IPS-18a (cell line): Measurements from ENCODE around the gene ATP6AP1.

Experiments used
- H3K27ac ChIP-seq: one replicate; pipeline ENCODE4 v1.5.1; 2013; ENCODE audit warnings: low read length
- H3K27me3 ChIP-seq: one replicate; pipeline ENCODE4 v1.6.1; 2013; ENCODE audit warnings: mild to moderate bottlenecking, low read length; ENCODE audit not compliant: control insufficient read depth, insufficient read depth
- H3K36me3 ChIP-seq: one replicate; pipeline ENCODE4 v1.6.1; 2013; ENCODE audit warnings: low read depth, low read length; ENCODE audit not compliant: control insufficient read depth
- H3K4me1 ChIP-seq: one replicate; pipeline ENCODE4 v1.6.1; 2013; ENCODE audit warnings: low read depth, low read length; ENCODE audit not compliant: control insufficient read depth
- H3K4me3 ChIP-seq: one replicate; pipeline ENCODE4 v1.5.1; 2013; ENCODE audit warnings: low read length
- H3K9ac ChIP-seq: one replicate; pipeline ENCODE4 v1.6.1; 2013; ENCODE audit warnings: mild to moderate bottlenecking, low read length, moderate library complexity
- H3K9me3 ChIP-seq: one replicate; pipeline ENCODE4 v1.6.1; 2013; ENCODE audit warnings: low read depth, low read length; ENCODE audit not compliant: control insufficient read depth

The ATP6AP1 gene

DNA sequence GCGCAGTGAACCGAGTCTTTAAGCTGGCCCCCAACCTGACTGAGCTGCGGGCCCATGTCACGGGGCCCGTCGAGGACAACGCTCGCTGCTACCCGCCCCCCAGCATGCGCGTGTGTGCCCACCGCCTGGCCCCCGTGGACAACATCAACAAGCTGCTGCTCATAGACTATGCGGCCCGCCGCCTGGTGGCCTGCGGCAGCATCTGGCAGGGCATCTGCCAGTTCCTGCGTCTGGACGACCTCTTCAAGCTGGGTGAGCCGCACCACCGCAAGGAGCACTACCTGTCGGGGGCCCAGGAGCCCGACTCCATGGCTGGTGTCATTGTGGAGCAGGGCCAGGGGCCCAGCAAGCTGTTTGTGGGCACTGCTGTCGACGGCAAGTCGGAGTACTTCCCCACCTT is 31.8 kb downstream of the ATP6AP1 start:
- H3K9me3 ChIP-seq: peaks cover 4% of the 10 kb centered on the region
- no peaks in the 10 kb centered on the region for H3K4me1 ChIP-seq
- H3K27ac ChIP-seq: no peak overlapping the region
- no peak overlapping the region for H3K4me3 ChIP-seq
- no peaks in the 10 kb centered on the region for H3K36me3 ChIP-seq
- H3K9ac ChIP-seq: no peak overlapping the region
- peaks cover 5% of the 10 kb centered on the region for H3K27me3 ChIP-seq

DNA sequence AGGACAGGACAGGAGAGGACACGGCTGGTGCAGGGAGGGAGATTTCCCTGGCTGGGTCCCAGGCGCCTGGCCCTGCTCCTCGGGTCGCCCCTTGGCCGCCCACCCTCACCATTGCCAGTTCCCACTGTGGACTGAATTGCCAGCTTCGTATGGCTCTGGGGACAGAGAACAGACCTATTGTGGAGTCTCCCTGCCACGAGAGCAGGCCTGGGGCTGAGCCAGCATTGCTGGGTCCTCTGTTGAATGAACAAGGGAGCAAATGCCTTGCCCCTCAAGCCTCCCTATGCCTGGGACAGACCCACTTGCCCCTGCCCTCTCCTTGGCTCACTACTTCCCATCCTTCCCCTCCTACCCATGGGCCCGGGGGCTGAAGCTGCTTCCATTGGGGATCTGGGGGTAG is 33.9 kb downstream of the ATP6AP1 start:
- no peaks in the 10 kb centered on the region for H3K27me3 ChIP-seq
- H3K4me3 ChIP-seq: no peak overlapping the region
- H3K4me1 ChIP-seq: no peaks in the 10 kb centered on the region
- no peak overlapping the region for H3K9ac ChIP-seq
- H3K27ac ChIP-seq: no peak overlapping the region
- peaks cover under 1% of the 10 kb centered on the region for H3K9me3 ChIP-seq
- H3K36me3 ChIP-seq: no peaks in the 10 kb centered on the region

DNA sequence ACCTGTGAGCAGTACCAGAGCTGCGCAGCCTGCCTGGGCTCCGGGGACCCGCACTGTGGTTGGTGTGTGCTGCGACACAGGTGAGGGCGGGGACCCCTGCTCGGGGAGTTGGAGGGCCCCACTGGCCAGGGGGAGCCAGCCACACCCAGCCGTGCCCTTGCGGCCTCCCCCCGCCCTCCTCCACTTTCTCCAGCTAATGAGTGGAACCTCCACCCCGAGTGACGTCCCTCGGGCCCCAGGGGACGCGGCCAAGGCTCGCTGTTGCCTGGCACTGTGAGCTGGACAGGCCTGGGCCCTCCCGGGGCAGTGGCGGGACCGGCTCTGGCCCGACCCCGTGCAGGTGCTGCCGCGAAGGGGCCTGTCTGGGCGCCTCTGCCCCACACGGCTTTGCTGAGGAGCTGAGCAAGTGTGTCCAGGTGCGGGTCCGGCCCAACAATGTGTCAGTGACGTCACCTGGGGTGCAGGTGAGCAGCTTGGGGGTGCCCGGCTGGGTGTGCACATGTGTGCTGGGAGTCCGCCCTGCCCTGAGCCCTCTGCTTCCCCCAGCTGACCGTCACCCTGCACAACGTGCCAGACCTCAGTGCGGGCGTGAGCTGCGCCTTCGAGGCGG is 35.2 kb downstream of the ATP6AP1 start:
- Histone ChIP-seq H3K9me3 (no peaks in the 10 kb centered on the region), H3K27me3 (no peaks in the 10 kb centered on the region), H3K4me1 (no peaks in the 10 kb centered on the region), H3K36me3 (peaks cover 5% of the 10 kb centered on the region), H3K9ac (no peak overlapping the region), H3K4me3 (no peak overlapping the region), H3K27ac (no peak overlapping the region)

DNA sequence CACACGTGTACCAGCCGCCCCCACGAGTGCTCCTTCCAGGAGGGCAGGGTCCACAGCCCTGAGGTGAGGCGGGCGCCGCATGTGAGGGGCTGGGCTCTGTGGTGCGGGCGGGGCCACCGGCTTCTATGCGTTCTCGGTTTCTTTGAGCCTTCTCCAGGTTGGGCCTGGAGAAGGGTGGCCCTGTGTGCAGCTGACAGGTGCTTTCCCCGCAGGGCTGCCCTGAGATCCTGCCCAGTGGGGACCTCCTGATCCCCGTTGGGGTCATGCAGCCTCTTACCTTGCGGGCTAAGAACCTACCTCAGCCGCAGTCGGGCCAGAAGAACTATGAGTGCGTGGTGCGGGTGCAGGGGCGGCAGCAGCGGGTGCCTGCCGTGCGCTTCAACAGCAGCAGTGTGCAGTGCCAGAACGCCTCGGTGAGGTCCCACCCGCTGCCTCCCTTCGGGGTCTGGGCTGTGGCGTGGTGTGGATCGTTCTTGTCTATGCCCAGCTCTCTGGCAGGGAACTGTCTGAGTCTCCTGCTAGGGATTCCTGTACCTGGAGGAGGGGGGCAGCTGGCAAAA is 36.4 kb downstream of the ATP6AP1 start:
- no peak overlapping the region for H3K9ac ChIP-seq
- no peaks in the 10 kb centered on the region for H3K4me1 ChIP-seq
- H3K36me3 ChIP-seq: peaks cover 5% of the 10 kb centered on the region
- H3K27me3 ChIP-seq: no peaks in the 10 kb centered on the region
- H3K4me3 ChIP-seq: no peak overlapping the region
- H3K9me3 ChIP-seq: no peaks in the 10 kb centered on the region
- no peak overlapping the region for H3K27ac ChIP-seq

DNA sequence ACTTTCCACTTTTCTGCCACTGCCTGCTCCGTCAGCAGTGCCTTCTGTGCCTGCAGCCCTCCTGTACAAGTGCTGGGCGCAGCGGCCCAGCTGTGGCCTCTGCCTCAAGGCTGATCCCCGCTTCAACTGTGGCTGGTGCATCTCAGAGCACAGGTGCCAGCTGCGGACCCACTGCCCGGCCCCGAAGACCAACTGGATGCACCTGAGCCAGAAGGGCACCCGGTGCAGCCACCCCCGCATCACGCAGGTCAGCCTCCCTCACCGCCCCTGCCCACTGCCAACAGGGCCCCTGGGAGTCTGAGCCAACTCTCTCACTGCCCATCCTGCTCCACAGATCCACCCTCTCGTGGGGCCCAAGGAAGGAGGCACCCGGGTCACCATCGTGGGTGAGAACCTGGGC is 37.1 kb downstream of the ATP6AP1 start:
- H3K9me3 ChIP-seq: no peaks in the 10 kb centered on the region
- H3K4me1 ChIP-seq: no peaks in the 10 kb centered on the region
- H3K4me3 ChIP-seq: no peak overlapping the region
- peaks cover 5% of the 10 kb centered on the region for H3K36me3 ChIP-seq
- H3K27me3 ChIP-seq: no peaks in the 10 kb centered on the region
- no peak overlapping the region for H3K27ac ChIP-seq
- no peak overlapping the region for H3K9ac ChIP-seq

DNA sequence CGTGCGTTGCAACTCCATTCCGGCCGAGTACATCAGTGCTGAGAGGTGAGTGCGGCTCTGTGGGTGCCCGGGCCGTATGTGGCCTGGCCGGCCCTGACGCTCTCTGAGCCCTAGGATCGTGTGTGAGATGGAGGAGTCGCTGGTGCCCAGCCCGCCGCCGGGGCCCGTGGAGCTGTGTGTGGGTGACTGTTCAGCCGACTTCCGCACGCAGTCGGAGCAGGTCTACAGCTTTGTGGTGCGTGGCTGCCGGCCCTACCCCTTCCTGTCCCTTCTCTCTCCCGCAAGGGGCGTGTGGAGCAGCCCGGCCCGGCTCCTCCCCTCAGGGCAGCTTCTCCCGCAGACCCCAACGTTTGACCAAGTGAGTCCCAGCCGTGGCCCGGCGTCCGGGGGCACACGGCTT is 37.6 kb downstream of the ATP6AP1 start:
- H3K27me3 ChIP-seq: no peaks in the 10 kb centered on the region
- H3K4me3 ChIP-seq: no peak overlapping the region
- no peaks in the 10 kb centered on the region for H3K4me1 ChIP-seq
- H3K27ac ChIP-seq: no peak overlapping the region
- H3K36me3 ChIP-seq: peaks cover 5% of the 10 kb centered on the region
- H3K9ac ChIP-seq: no peak overlapping the region
- no peaks in the 10 kb centered on the region for H3K9me3 ChIP-seq

DNA sequence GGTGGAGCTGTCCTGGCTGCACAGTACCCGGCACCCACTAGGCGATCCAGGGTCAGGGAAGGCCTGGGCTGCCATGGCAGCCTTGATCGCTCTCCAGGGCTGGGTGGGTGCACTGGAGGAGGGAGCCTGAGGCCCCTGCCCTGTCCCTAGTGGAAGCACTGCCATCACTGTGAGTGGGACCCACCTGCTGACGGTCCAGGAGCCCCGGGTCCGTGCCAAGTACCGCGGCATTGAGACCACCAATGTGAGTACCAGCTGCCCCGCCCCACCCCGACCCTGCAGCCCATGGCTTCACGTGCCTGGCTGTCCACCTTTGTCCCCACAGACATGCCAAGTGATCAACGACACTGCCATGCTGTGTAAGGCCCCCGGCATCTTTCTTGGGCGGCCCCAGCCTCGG is 38.4 kb downstream of the ATP6AP1 start:
- peaks cover 5% of the 10 kb centered on the region for H3K36me3 ChIP-seq

DNA sequence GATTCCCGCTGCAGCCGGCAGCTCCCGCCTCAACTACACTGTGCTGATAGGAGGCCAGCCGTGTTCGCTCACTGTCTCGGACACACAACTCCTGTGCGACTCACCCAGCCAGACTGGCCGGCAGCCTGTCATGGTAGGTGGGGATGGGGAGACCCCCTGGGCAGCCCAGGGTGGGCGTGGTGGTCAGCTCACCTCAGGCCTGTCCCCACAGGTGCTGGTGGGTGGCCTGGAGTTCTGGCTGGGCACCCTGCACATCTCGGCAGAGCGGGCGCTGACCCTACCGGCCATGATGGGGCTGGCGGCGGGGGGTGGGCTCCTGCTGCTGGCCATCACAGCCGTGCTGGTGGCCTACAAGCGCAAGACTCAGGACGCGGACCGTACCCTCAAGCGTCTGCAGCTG is 39.1 kb downstream of the ATP6AP1 start:
- peaks cover 5% of the 10 kb centered on the region for H3K36me3 ChIP-seq

More for the DNA sequence above, 38.4 kb downstream of the ATP6AP1 start:
- no peak overlapping the region for H3K4me3 ChIP-seq
- no peaks in the 10 kb centered on the region for H3K9me3 ChIP-seq
- H3K27me3 ChIP-seq: no peaks in the 10 kb centered on the region
- H3K27ac ChIP-seq: no peak overlapping the region
- H3K9ac ChIP-seq: no peak overlapping the region
- H3K4me1 ChIP-seq: no peaks in the 10 kb centered on the region

DNA sequence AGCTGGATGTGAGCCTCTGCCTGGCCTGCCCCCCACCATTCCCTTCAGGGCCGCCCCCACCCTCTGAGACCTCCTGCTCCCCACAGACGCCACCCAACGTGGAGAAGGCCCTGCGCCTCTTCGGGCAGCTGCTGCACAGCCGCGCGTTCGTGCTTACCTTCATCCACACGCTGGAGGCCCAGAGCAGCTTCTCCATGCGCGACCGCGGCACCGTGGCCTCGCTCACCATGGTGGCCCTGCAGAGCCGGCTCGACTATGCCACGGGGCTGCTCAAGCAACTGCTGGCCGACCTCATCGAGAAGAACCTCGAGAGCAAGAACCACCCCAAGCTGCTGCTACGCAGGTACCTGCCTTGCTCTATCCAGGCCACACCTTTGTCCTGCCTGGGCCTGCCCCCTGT is 39.7 kb downstream of the ATP6AP1 start:
- H3K9me3 ChIP-seq: no peaks in the 10 kb centered on the region
- no peaks in the 10 kb centered on the region for H3K27me3 ChIP-seq
- H3K4me3 ChIP-seq: no peak overlapping the region
- no peaks in the 10 kb centered on the region for H3K4me1 ChIP-seq
- no peak overlapping the region for H3K9ac ChIP-seq
- peaks cover 5% of the 10 kb centered on the region for H3K36me3 ChIP-seq
- no peak overlapping the region for H3K27ac ChIP-seq

More for the DNA sequence above, 39.1 kb downstream of the ATP6AP1 start:
- no peaks in the 10 kb centered on the region for H3K9me3 ChIP-seq
- H3K4me3 ChIP-seq: no peak overlapping the region
- no peaks in the 10 kb centered on the region for H3K27me3 ChIP-seq
- H3K4me1 ChIP-seq: no peaks in the 10 kb centered on the region
- no peak overlapping the region for H3K9ac ChIP-seq
- H3K27ac ChIP-seq: no peak overlapping the region

DNA sequence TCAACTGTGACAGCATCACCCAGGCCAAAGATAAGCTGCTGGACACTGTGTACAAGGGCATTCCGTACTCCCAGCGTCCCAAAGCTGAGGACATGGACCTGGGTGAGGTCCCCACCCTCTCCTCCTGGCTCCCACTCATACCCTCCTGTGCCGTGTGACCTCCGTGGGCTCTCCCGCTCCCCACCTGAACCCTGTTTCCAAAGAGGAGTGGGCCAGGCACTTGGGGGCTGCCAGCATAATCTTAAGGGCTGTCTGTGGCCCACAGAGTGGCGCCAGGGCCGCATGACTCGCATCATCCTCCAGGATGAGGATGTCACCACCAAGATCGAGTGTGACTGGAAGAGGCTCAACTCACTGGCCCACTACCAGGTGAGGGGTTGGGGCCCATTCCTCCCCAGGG is 40.6 kb downstream of the ATP6AP1 start:
- Histone ChIP-seq H3K27me3 (no peaks in the 10 kb centered on the region), H3K4me3 (no peak overlapping the region), H3K36me3 (peaks cover 5% of the 10 kb centered on the region), H3K9ac (no peak overlapping the region), H3K9me3 (no peaks in the 10 kb centered on the region), H3K27ac (no peak overlapping the region), H3K4me1 (no peaks in the 10 kb centered on the region)

DNA sequence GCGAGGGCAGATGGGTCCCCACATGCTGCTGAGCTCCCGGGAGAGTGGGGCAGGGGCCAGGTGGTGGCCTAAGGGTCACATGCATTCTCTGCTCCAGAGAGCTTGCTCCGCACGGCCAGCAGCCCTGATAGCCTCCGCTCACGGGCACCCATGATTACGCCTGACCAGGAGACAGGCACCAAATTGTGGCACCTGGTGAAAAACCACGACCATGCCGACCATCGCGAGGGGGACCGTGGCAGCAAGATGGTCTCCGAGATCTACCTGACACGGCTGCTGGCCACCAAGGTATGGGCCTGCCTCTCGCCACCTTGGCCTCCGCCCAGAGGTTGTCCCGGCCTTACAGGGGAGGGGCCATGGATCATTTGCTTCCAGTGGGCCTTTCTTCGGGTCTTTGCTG is 41.4 kb downstream of the ATP6AP1 start:
- Histone ChIP-seq H3K27ac (no peak overlapping the region), H3K36me3 (peaks cover 5% of the 10 kb centered on the region), H3K27me3 (no peaks in the 10 kb centered on the region), H3K4me1 (no peaks in the 10 kb centered on the region), H3K9ac (no peak overlapping the region), H3K9me3 (no peaks in the 10 kb centered on the region), H3K4me3 (no peak overlapping the region)

DNA sequence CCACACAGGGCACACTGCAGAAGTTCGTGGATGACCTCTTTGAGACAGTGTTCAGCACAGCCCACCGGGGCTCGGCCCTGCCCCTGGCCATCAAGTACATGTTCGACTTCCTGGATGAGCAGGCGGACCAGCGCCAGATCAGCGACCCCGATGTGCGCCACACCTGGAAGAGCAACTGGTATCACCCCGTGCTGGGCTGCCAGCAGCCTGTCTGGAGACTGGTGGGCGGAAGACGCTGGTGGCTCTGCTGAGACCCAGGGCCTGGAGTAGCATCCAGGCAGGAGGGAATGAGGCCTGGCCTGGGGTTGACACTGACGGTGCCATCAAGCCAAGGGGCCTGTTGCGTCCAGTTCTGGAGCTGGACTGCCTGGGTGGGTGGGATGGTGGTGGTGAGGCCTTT is 42.0 kb downstream of the ATP6AP1 start:
- Histone ChIP-seq H3K4me1 (no peaks in the 10 kb centered on the region), H3K9me3 (peaks cover 2% of the 10 kb centered on the region), H3K9ac (no peak overlapping the region), H3K4me3 (no peak overlapping the region), H3K36me3 (peaks cover 5% of the 10 kb centered on the region), H3K27me3 (no peaks in the 10 kb centered on the region), H3K27ac (no peak overlapping the region)
